Measurements from ENCODE around the gene CERK. TPM values are rescaled to one million over a fixed set of nuclear protein-coding genes. Genes with fewer than 3 reads are reported as not detected.
"Not testable (repeated sequence)": the region's sequence is repeated elsewhere in the genome, so short reads cannot be mapped to it uniquely, and the experiment has no call there.

CERK gene
- polyA plus RNA-seq, 3 donors = 48.6 to 51.4 (median 50.7) TPM

DNA sequence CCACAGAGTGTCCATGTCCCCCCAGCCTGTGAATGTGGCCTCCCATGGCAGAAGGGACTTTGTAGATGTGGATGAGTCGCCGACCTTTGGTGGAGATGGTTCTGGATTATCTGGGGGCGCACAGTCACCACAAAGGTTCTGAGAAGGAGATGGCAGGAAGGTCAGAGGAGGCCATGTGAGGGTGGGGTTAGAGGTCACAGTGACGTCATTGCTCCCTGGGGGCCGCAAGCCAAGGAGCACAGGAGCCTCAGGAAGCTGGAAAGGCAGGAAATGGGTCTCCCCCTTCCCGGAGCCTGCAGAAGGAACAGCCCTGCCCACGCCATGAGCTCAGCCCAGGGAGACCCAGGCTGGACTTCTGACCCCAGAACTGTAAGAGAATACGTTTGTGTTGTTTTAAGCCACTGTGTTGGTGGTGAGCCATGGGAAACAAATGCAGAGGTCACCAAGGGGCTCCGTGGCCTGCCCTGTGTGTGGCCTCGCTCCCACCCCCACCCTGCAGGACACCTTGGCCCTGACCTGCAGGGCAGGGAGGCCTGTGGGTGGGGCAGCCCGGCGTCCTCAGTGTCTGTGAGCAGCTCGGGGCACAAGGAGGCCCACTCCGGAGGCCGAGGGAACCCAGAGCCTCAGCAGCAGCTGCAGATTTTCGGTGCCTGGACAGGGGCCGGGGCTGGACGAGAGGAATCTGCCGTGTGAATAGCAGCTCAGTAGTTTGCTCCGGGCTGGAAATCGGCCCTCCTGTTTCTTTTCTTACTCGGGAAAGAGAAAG is 85.8 kb downstream of the CERK start:
- DNase-seq (ENCODE audit: low read depth in 3 of 3, low spot score in 2 of 3) = no peak

GRCh38 chr22:46651316-46651715 is 86.7 kb downstream of the CERK start:
- DNase-seq (ENCODE audit: low read depth in 3 of 3, low spot score in 2 of 3) = no peak

DNA sequence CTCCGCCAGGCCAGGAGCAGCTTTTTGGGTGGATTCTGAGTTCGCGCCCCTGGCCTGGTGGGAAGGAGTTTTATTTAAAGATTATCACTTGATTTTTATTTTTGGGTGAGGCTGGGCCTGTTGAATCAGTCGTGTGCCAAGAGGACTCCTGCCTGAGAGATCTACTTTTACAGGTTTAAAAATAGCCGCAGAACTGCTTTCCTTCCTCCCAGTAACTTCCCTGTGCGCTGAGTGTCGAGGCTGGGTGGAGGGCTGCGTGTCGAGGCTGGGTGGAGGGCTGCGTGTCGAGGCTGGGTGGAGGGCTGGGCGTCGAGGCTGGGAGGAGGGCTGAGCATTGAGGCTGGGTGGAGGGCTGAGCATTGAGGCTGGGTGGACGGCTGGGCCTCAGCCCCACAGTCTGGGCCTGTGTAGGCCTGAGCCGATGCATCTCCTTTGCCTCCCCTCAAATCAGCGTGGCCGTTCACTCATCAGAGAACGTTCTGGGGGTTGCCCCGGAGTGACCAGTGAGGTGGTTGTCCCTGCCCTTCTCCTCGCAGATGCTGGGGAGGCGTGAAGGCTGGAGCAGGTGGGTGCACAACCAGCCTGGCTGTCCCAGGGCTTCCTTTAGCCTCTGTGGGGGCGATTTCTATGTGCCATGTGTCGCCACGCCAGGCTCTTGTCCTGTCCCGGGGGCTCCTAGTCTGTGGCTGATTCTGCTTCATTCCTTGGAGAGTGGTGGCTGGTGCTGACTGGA is 87.8 kb downstream of the CERK start:
- DNase-seq (ENCODE audit: low read depth in 3 of 3, low spot score in 2 of 3) = no peak

- DNase-seq (ENCODE audit: low read depth in 3 of 3, low spot score in 2 of 3) = no peak
Measured at GRCh38 chr22:46649141-46650077, 88.6 kb downstream of the CERK start.

GRCh38 chr22:46648225-46648820 is 89.7 kb downstream of the CERK start:
- not testable (repeated sequence) for DNase-seq (ENCODE audit: low read depth in 3 of 3, low spot score in 2 of 3)

- no peak for DNase-seq (ENCODE audit: low read depth in 3 of 3, low spot score in 2 of 3)
Measured at GRCh38 chr22:46646531-46647215, 91.4 kb downstream of the CERK start.

DNA sequence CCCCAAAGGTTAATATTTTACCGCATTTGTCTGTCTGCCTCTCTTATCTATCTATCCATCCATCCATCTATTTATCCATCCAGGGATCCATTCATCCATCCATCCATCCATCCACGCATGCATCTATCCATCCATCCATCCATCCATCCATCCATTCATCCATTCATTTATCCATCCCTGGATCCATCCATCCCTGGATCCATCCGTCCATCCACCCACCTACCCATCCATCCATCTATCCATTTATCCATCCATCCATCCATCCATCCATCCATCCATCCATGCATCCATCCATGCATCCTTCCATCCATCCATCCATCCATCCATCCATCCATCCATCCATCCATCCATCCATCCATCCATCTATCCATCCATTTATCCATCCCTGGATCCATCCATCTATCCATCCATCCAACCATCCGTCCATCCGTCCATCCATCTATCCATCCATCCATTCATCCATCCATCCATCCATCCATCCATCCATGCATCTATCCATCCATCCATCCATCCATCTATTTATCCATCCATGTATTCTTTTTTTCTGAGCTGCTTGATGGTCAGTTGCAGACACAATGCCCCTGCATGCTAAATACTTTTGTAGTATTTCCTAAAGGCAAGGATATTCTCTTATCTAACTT is 95.1 kb downstream of the CERK start:
- DNase-seq (ENCODE audit: low read depth in 3 of 3, low spot score in 2 of 3) = not testable (repeated sequence)

DNA sequence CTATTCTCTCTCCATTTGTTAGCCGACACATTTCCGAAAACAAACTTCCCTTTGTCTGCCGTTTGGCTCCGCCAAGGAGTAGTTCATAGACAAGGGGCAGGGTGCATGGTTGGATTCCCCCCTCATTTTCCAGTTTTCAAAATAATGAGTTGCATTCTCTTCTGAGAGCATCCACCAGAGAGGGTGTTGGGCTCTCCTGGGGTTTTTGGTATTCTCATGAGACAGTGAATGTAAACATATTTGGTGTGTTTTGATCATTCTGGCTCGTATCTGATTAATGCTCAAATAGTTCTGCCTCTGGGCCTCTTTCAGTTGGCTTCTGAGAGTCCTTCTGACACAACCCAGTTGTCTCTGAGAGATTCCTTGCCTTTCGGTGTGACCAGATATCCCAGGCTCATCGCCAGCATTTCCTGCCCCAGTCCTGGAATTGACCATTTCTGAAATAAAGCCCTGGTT is 96.2 kb downstream of the CERK start:
- DNase-seq (ENCODE audit: low read depth in 3 of 3, low spot score in 2 of 3) = no peak

- no peak for DNase-seq (ENCODE audit: low read depth in 3 of 3, low spot score in 2 of 3)
Measured at GRCh38 chr22:46640293-46641055, 97.6 kb downstream of the CERK start.

GRCh38 chr22:46639843-46640242 is 98.2 kb downstream of the CERK start:
- DNase-seq (ENCODE audit: low read depth in 3 of 3, low spot score in 2 of 3) = no peak

DNA sequence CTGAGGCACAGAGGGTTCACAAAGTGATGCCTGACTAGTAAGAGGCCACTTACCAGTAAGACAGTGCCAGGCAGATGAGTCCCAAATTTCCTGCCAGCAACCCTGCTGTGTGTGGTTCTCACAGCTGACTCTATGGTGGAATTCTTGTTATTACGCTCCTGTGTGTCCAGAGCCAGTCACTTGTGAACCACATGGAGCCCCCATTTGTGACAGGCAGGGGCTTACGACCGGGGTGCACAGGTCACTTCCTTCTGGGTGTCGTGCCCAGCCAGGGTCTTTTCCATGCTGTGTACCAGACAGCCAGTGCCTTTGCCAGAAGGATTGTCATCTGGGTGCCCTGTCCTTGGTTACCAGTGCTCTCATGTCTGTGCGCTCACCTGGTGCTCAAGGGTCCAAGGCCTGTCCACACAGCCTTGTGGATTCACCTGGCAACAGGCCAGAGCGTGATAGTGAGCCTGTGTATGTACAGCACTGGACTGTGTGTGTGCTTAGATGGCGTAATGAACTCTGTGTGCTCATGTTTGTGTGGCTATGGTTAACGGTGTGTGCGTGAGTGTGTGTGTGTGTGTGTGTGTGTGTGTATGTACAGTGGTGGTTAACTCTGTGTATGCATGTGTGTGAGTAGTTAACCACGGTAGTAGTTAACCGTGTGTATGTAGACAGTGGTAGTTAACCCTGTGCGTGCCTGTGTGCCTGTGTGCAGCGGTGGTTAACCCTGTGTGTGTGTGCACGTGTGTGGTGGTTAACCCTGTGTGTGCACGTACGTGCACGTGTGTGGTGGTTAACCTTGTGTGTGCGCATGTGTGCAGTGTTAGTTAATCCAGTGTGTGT is 99.2 kb downstream of the CERK start:
- no peak for DNase-seq (ENCODE audit: low read depth in 3 of 3, low spot score in 2 of 3)

DNA sequence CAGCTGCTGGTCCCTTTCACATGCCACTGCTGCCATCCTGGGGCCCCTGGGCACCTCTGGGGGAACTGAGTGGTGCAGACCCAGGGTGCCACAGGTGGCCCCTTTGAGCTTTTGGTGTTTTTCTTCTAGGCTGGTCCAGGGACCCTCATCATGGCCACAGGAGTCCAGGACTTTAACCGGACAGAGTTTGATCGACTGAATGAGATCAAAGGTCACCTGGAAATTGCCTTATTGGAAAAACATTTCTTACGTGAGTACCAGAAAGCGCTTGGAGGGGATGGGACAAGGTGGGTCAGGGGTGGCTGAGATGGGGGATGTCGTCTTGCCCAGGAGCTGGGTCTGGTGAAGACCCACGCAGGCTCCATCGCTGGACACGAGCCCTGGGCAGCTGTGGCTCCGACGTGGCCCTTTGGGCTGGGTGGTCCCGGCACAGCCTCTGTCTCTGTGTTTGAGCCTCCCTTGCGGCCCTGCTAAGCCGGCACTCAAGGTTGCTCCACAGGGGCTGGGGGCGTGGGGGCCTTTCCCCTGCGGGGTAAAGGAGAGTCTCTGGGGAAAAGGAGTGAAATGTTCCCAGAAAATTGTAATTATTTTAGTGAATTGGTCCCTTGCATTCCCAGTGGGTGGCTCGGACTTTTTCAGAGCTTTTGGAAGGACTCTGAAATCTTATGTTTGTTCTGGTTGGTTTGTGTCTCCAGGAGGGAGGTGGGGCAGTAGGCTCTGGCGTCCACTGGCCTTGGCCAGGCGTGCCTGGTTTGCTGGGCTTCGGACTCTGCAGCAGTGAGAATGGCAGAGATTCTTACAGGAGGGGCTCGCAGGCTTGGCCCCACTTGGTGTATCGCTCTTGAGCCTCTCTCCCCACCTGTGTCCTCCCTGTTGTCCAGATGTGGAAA is 100.1 kb downstream of the CERK start:
- no peak for DNase-seq (ENCODE audit: low read depth in 3 of 3, low spot score in 2 of 3)

- DNase-seq (ENCODE audit: low read depth in 3 of 3, low spot score in 2 of 3) = no peak
Measured at GRCh38 chr22:46636221-46637002, 101.6 kb downstream of the CERK start.

- no peak for DNase-seq (ENCODE audit: low read depth in 3 of 3, low spot score in 2 of 3)
Measured at GRCh38 chr22:46635756-46636155, 102.3 kb downstream of the CERK start.

DNA sequence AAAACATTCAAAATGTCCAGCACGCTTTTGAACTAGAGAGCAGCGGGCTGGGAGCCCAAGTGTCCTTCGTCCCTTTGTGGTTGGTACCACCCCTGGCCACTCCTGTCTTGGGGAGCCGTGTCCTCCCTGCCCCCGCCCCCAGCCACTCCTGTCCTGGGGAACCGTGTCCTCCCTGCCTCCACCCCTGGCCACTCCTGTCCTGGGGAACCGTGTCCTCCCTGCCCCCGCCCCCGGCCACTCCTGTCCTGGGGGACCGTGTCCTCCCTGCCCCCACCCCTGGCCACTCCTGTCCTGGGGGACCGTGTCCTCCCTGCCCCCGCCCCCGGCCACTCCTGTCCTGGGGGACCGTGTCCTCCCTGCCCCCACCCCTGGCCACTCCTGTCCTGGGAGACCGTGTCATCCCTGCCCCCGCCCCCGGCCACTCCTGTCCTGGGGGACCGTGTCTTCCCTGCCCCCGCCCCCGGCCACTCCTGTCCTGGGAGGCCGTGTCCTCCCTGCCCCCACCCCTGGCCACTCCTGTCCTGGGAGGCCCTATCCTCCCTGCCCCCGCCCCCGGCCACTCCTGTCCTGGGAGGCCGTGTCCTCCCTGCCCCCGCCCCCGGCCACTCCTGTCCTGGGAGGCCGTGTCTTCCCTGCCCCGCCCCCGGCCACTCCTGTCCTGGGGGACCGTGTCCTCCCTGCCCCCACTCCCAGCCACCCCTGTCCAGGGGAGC is 102.9 kb downstream of the CERK start:
- DNase-seq (ENCODE audit: low read depth in 3 of 3, low spot score in 2 of 3) = not testable (repeated sequence)
